Smooth muscle cell (in vitro differentiated cells): ENCODE measurements around the gene EML6. TPM values are rescaled to one million over a fixed set of nuclear protein-coding genes. Genes with fewer than 3 reads are reported as not detected.
"Not testable (repeated sequence)": the region's sequence is repeated elsewhere in the genome, so short reads cannot be mapped to it uniquely, and the experiment has no call there.

ENCODE experiments used
- DNase-seq: peaks from one replicate; lab custom pipeline; 2025; ENCODE audit not compliant: unreplicated experiment; lab: John Stamatoyannopoulos, UW
- H2AFZ ChIP-seq: fragments of 200-600 bp; sonication (generic); 2 replicates; pipeline ENCODE4 v1.6.0; 2016; ENCODE audit warnings: antibody characterized with exemption, low read depth, mild to moderate bottlenecking
- H3F3A ChIP-seq: fragments of 200-600 bp; sonication (generic); 2 replicates; pipeline ENCODE4 v1.6.0; 2017; ENCODE audit warnings: antibody characterized with exemption, low read depth
- H3K27ac ChIP-seq: fragments of 200-600 bp; sonication (generic); 2 replicates; pipeline ENCODE4 v1.5.1; 2016; ENCODE audit warnings: low read depth, mild to moderate bottlenecking
- H3K27me3 ChIP-seq: fragments of 200-600 bp; sonication (generic); 2 replicates; pipeline ENCODE4 v1.6.1; 2016; ENCODE audit warnings: low read depth, mild to moderate bottlenecking
- H3K36me3 ChIP-seq: fragments of 200-600 bp; sonication (generic); 2 replicates; pipeline ENCODE4 v1.5.1; 2016; ENCODE audit warnings: low read depth
- H3K4me1 ChIP-seq: fragments of 200-600 bp; sonication (generic); 2 replicates; pipeline ENCODE4 v1.5.1; 2016; ENCODE audit warnings: low read depth
- H3K4me2 ChIP-seq: fragments of 200-600 bp; sonication (generic); 2 replicates; pipeline ENCODE4 v1.6.0; 2016; ENCODE audit warnings: mild to moderate bottlenecking
- H3K4me3 ChIP-seq: fragments of 200-600 bp; sonication (generic); 2 replicates; pipeline ENCODE4 v1.5.1; 2016; ENCODE audit warnings: mild to moderate bottlenecking
- H3K79me2 ChIP-seq: fragments of 200-600 bp; sonication (generic); 2 replicates; pipeline ENCODE4 v1.6.0; 2016; ENCODE audit warnings: low read depth, mild to moderate bottlenecking
- H3K9ac ChIP-seq: fragments of 200-600 bp; sonication (generic); 2 replicates; pipeline ENCODE4 v1.6.0; 2016; ENCODE audit warnings: low read depth
- H3K9me3 ChIP-seq: fragments of 200-600 bp; sonication (generic); replicated peaks from 2 replicates; pipeline ENCODE4 v1.5.1; 2016; ENCODE audit warnings: low read depth
- H4K20me1 ChIP-seq: fragments of 200-600 bp; sonication (generic); 2 replicates; pipeline ENCODE4 v1.6.0; 2016; ENCODE audit warnings: low read depth
- WGBS: methylation state at CpG from one replicate; pipeline ENCODE4 v1.1.7; 2016; ENCODE audit warnings: low lambda C conversion rate; 5-methylcytosine and 5-hydroxymethylcytosine counted together
- polyA plus RNA-seq: library from polyadenylated mRNA; unstranded; fragments of >200 nt; fragmentation: Nextera tagmentation; extraction: Ambion mirVana; gene quantifications from 2 replicates; pipeline ENCODE4 v1.2.1, GENCODE V29; 2016
- total RNA-seq: library from RNA; depleted of rRNA; stranded (reverse); fragments of >200 nt; gene quantifications from 2 replicates; pipeline ENCODE4 v1.2.3, GENCODE V29; 2014
- TF ChIP-seq, protein P1 (sequence below): fragments of 200-600 bp; sonication (generic); IDR thresholded peaks from 2 replicates; pipeline ENCODE4 v1.5.1; 2017; ENCODE audit warnings: borderline replicate concordance, mild to moderate bottlenecking, antibody characterized with exemption; ENCODE audit not compliant: insufficient read depth, poor library complexity, severe bottlenecking

EML6 gene
- total and polyA plus RNA-seq, 2 experiments from 2014 or later = 0.49 to 0.54 TPM

DNA sequence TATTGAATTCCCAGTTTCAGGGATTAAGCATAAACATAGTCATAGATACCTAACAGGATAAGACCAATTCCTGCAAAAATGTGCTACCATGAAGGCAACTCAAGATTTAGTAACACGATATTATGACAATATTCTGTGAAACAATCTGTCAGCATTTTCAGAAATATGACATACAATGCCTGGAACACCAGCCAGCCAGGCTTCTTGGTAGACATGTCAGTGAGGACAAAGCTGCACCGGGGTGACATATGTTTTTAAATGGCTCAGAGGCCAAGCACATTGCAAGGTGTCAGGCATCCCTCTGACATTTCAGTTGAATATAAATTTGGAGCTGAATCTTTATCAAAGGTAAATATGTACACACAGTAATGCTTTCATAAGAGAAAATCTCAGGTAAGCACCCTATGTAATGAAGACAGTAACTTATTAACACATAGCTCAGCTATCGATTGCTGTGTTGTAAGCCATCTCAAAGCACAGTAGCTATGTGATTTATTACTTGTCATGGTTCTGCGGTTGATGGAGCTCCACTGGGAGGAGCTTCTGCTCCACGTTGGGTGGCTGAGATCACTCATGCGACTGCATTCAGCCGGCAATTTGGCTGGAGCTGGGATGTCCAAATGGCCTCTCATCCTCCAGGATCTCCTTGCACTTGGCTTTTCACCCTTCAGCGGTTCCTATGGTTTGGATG, 31.9 kb upstream of the EML6 start:
- DNase-seq = no peak
- Histone ChIP-seq H3K9ac (no peak overlapping the region), H3K36me3 (no peaks in the 10 kb centered on the region), H3K4me1 (no peaks in the 10 kb centered on the region), H2AFZ (no peak overlapping the region), H3K4me3 (no peak overlapping the region), H3K27ac (no peak overlapping the region), H3K79me2 (no peaks in the 10 kb centered on the region), H3K27me3 (no peaks in the 10 kb centered on the region), H3K4me2 (no peak overlapping the region), H3F3A (no peaks in the 10 kb centered on the region), H3K9me3 (no peaks in the 10 kb centered on the region), H4K20me1 (no peaks in the 10 kb centered on the region)
- 78% methylated on average over 8 of the region's 8 CpGs for WGBS
- TF ChIP-seq, protein P1, sequence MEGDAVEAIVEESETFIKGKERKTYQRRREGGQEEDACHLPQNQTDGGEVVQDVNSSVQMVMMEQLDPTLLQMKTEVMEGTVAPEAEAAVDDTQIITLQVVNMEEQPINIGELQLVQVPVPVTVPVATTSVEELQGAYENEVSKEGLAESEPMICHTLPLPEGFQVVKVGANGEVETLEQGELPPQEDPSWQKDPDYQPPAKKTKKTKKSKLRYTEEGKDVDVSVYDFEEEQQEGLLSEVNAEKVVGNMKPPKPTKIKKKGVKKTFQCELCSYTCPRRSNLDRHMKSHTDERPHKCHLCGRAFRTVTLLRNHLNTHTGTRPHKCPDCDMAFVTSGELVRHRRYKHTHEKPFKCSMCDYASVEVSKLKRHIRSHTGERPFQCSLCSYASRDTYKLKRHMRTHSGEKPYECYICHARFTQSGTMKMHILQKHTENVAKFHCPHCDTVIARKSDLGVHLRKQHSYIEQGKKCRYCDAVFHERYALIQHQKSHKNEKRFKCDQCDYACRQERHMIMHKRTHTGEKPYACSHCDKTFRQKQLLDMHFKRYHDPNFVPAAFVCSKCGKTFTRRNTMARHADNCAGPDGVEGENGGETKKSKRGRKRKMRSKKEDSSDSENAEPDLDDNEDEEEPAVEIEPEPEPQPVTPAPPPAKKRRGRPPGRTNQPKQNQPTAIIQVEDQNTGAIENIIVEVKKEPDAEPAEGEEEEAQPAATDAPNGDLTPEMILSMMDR = no peak

DNA sequence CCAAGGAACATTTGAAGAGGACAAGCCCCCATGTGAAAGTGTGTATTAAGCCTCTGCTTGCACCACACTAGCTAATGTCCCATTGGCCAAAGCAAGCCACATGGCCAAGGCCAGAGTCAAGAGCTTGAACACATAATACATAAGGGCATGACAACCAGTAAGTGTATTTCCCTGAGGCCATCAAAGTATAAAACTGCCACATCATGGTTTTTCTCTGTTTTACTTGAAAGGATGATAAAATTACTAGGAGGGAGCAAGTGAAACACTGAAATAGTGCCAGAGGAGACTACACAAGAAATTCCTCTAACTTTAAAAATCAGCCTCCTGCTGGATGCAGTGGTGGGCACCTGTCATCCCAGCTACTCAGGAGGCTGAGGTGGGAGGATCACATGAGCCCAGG, 30.9 kb upstream of the EML6 start:
- no peaks in the 10 kb centered on the region for H3K4me1 ChIP-seq
- H3F3A ChIP-seq = no peaks in the 10 kb centered on the region
- no peak overlapping the region for H3K4me2 ChIP-seq
- no peak overlapping the region for H2AFZ ChIP-seq
- no peaks in the 10 kb centered on the region for H3K79me2 ChIP-seq
- no peaks in the 10 kb centered on the region for H3K27me3 ChIP-seq
- TF ChIP-seq, protein P1 = no peak
- H3K36me3 ChIP-seq = no peaks in the 10 kb centered on the region
- no peak overlapping the region for H3K27ac ChIP-seq
- no peaks in the 10 kb centered on the region for H4K20me1 ChIP-seq
- no peak overlapping the region for H3K4me3 ChIP-seq
- H3K9ac ChIP-seq = no peak overlapping the region
- H3K9me3 ChIP-seq = no peaks in the 10 kb centered on the region
- DNase-seq = no peak

DNA sequence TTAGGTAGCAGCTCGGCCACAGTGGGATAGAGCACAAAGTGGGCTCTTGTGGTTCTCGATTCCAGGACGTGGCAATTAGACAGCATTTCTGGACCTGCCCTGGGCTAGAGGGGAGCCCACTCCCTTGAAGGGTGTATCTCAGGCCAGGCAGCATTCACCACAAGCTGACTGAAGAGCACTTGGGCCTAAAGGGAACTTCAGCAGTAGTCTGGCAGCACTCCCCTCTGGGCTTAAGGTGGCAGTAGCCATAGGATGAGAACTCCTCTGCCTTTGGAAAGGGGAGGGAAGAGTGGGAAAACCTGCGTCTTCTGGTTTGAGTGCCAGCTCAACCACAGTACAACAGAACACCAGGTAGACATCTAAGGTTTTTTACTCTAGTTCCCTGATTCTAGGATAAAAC, 28.1 kb upstream of the EML6 start:
- no peak overlapping the region for H3K4me3 ChIP-seq
- H3K27ac ChIP-seq = no peak overlapping the region
- TF ChIP-seq, protein P1 = no peak

DNA sequence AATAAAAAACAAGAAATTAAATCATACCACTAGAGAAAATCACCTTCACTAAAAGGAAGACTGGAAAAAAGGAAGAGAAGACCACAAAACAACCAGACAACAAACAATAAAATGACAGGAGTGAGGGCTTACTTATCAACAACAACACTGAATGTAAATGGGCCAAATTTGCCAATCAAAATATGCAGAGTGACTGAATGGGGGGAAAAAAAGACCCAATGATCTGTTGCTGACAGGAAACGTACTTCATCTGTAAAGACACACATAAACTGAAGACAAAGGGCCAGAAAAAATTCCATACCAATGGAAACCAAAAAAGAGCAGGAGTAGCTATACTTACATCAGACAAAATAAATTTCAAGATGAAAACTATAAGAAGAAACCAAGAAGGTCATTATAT, 25.5 kb upstream of the EML6 start:
- Histone ChIP-seq H2AFZ (no peak overlapping the region), H3K4me1 (no peaks in the 10 kb centered on the region), H3K9me3 (no peaks in the 10 kb centered on the region), H3K79me2 (no peaks in the 10 kb centered on the region), H3K4me2 (no peak overlapping the region), H3K9ac (no peak overlapping the region), H3K27me3 (no peaks in the 10 kb centered on the region), H3K4me3 (no peak overlapping the region), H3F3A (no peaks in the 10 kb centered on the region), H3K36me3 (no peaks in the 10 kb centered on the region), H3K27ac (no peak overlapping the region), H4K20me1 (no peaks in the 10 kb centered on the region)
- no peak for DNase-seq
- WGBS = 91% methylated on average over 1 of the region's 1 CpG
- TF ChIP-seq, protein P1 = no peak

More for the DNA sequence above, 28.1 kb upstream of the EML6 start:
- no peak for DNase-seq
- Histone ChIP-seq H3K9me3 (no peaks in the 10 kb centered on the region), H3K9ac (no peak overlapping the region), H3K36me3 (no peaks in the 10 kb centered on the region), H3K4me2 (no peak overlapping the region), H3F3A (no peaks in the 10 kb centered on the region), H3K79me2 (no peaks in the 10 kb centered on the region), H2AFZ (no peak overlapping the region), H3K4me1 (no peaks in the 10 kb centered on the region), H3K27me3 (no peaks in the 10 kb centered on the region), H4K20me1 (no peaks in the 10 kb centered on the region)
- 95% methylated on average over 4 of the region's 4 CpGs for WGBS

DNA sequence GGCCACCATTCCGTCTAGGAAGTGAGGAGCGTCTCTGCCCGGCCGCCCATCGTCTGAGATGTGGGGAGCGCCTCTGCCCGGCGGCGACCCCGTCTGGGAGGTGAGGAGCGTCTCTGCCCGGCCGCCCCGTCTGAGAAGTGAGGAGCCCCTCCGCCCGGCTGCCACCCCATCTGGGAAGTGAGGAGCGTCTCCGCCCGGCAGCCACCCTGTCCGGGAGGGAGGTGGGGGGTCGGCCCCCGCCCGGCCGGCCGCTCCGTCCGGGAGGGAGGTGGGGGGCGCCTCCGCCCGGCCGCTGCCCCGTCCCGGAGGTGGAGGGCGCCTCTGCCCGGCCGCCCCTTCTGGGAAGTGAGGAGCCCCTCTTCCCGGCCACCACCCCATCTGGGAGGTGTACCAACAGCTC, 24.5 kb upstream of the EML6 start:
- H3K4me2 ChIP-seq, DNase-seq, H3K9ac ChIP-seq, H3K36me3 ChIP-seq, H3K4me3 ChIP-seq, H3K27ac ChIP-seq, H3K9me3 ChIP-seq, H4K20me1 ChIP-seq, H2AFZ ChIP-seq, H3K79me2 ChIP-seq, H3F3A ChIP-seq, H3K4me1 ChIP-seq, H3K27me3 ChIP-seq: not testable (repeated sequence)
- 100% methylated on average over 4 of the region's 37 CpGs for WGBS
